NCI-H69 (cell line): Measurements from ENCODE around the gene CACTIN.

Source experiments
- DNase-seq: peaks from one replicate; lab custom pipeline; 2025; lab: John Stamatoyannopoulos, UW

Gene CACTIN

GRCh38 chr19:3565139-3565538 is 61.5 kb downstream of the CACTIN start:
- DNase-seq = no peak

- no peak for DNase-seq
Measured at GRCh38 chr19:3563709-3564524, 62.7 kb downstream of the CACTIN start.
